GM12878 (cell line): Measurements from ENCODE around the gene OLFML2A. TPM values are rescaled to one million over a fixed set of nuclear protein-coding genes. Genes with fewer than 3 reads are reported as not detected.

ENCODE experiments used
- ATAC-seq: fragments of 200-7000 bp; cut with Tn5 transposase; 3 replicates; pipeline ENCODE4 v1.9.1; 2020; ENCODE audit warnings: mild to moderate bottlenecking, moderate library complexity
- BruUV-seq: library from RNA; stranded (reverse); fragments of 400-500 nt; replicated peaks from 2 replicates; lab custom pipeline; 2021; lab: Mats Ljungman, UMichigan
- CTCF ChIA-PET: fragments of 300-600 bp; sonication (Branson Sonifier 250); formaldehyde crosslinking; extraction: SDS; loops from one replicate; lab custom pipeline; 2021; ENCODE audit warnings: inconsistent platforms; lab: Yijun Ruan, JAX
- POLR2A ChIA-PET: fragments of 350-600 bp; formaldehyde crosslinking; extraction: SDS; loops from one replicate; lab custom pipeline; 2021; ENCODE audit warnings: inconsistent platforms; lab: Charles Lee
- RAD21 ChIA-PET: fragments of 300-600 bp; sonication (Branson Sonifier 250); formaldehyde crosslinking; loops from one replicate; lab custom pipeline; 2023; ENCODE audit warnings: antibody characterized with exemption; ENCODE audit not compliant: unreplicated experiment; lab: Charles Lee
- SMC1A ChIA-PET: fragments of 300-600 bp; sonication (Branson Sonifier 250); formaldehyde crosslinking; loops from one replicate; lab custom pipeline; 2023; ENCODE audit not compliant: unreplicated experiment, uncharacterized antibody; lab: Charles Lee
- DNase-seq: peaks from one replicate; pipeline ENCODE4 v3.0.0-alpha.2; 2011; ENCODE audit warnings: low read depth, low spot score
- FAIRE-seq: peaks from 3 replicates; lab custom pipeline; 2011; peaks lifted over from hg19 to GRCh38; lab: Jason Lieb, UNC
- H2AFZ ChIP-seq: 2 replicates; pipeline ENCODE4 v1.6.0; 2011; ENCODE audit warnings: low read depth, low read length, control low read depth; ENCODE audit not compliant: control insufficient read depth
- H3K27ac ChIP-seq: 2 replicates; pipeline ENCODE4 v1.5.1; 2011; ENCODE audit warnings: control low read depth; ENCODE audit not compliant: control insufficient read depth, insufficient read depth
- H3K27me3 ChIP-seq, 2 experiments: replicated peaks in 1 of 2; 2 replicates each; pipeline versions ENCODE4 v1.6.0 to v1.6.1; 2011; ENCODE audit warnings: low read length in 1 of 2; ENCODE audit not compliant: control insufficient read depth in 2 of 2, insufficient read depth in 2 of 2
- H3K36me3 ChIP-seq, 2 experiments: 2 replicates each; pipeline ENCODE4 v1.5.1; 2011; ENCODE audit warnings: low read length in 1 of 2; ENCODE audit not compliant: control insufficient read depth in 2 of 2, insufficient read depth in 2 of 2
- H3K4me1 ChIP-seq: 2 replicates; pipeline ENCODE4 v1.6.1; 2011; ENCODE audit warnings: mild to moderate bottlenecking, low read length, moderate library complexity, mixed read lengths; ENCODE audit not compliant: control insufficient read depth, insufficient read depth
- H3K4me2 ChIP-seq: 2 replicates; pipeline ENCODE4 v1.6.0; 2011; ENCODE audit warnings: control low read depth; ENCODE audit not compliant: control insufficient read depth, insufficient read depth
- H3K4me3 ChIP-seq: fragments of 200-600 bp; sonication (generic); 2 replicates; pipeline ENCODE4 v1.5.1; 2016
- H3K79me2 ChIP-seq: 2 replicates; pipeline ENCODE4 v1.6.0; 2011; ENCODE audit warnings: low read length; ENCODE audit not compliant: control insufficient read depth, insufficient read depth
- H3K9ac ChIP-seq: 2 replicates; pipeline ENCODE4 v1.8.0; 2011; ENCODE audit warnings: low read length, control low read depth, mixed read lengths; ENCODE audit not compliant: control insufficient read depth, insufficient read depth
- H3K9me3 ChIP-seq: replicated peaks from 3 replicates; pipeline ENCODE4 v1.5.1; 2011; ENCODE audit warnings: mild to moderate bottlenecking, low read length; ENCODE audit not compliant: control insufficient read depth, insufficient read depth
- H4K20me1 ChIP-seq: 2 replicates; pipeline ENCODE4 v1.6.0; 2011; ENCODE audit not compliant: control insufficient read depth, insufficient read depth
- BCL3 ChIP-seq: IDR thresholded peaks from 2 replicates; pipeline ENCODE4 v1.6.1; 2011; ENCODE audit warnings: borderline replicate concordance, low read depth, mild to moderate bottlenecking, moderate library complexity, low read length; ENCODE audit not compliant: insufficient read depth, poor library complexity, severe bottlenecking
- CEBPZ ChIP-seq: fragments of 150-350 bp; IDR thresholded peaks from 2 replicates; pipeline ENCODE4 v1.6.1; 2016; ENCODE audit warnings: low read depth, low read length
- CHD4 ChIP-seq: fragments of 200-600 bp; sonication (generic); IDR thresholded peaks from 2 replicates; pipeline ENCODE4 v1.6.1; 2016; ENCODE audit warnings: mild to moderate bottlenecking
- IKZF1 ChIP-seq: fragments of 450-650 bp; conservative IDR thresholded peaks from 2 replicates; pipeline ENCODE4 v1.6.1; 2017; ENCODE audit warnings: antibody characterized with exemption, mild to moderate bottlenecking
- SREBF1 ChIP-seq: IDR thresholded peaks from 2 replicates; pipeline ENCODE4 v1.6.1; 2012; ENCODE audit warnings: mild to moderate bottlenecking, low read length
- ZNF24 ChIP-seq: fragments of 450-650 bp; IDR thresholded peaks from 2 replicates; pipeline ENCODE4 v1.6.1; 2017; ENCODE audit warnings: antibody characterized with exemption, mild to moderate bottlenecking
- WGBS: methylation state at CpG from one replicate; pipeline ENCODE4 v1.1.6; 2016; ENCODE audit warnings: low lambda C conversion rate; ENCODE audit not compliant: insufficient replicate concordance, insufficient coverage; ENCODE audit errors: missing lambda C conversion rate; 5-methylcytosine and 5-hydroxymethylcytosine counted together
- in situ Hi-C: fragments of 300-500 bp; cut with MboI; formaldehyde crosslinking; loops from 9 replicates; pipeline ENCODE4 v1.14.3; 2018; ENCODE audit warnings: mixed read lengths
- intact Hi-C: fragments of 100-400 bp; cut with micrococcal nuclease; formaldehyde crosslinking; loops from one replicate; pipeline ENCODE4 v1.14.2; 2022; ENCODE audit not compliant: unreplicated experiment
- polyA plus RNA-seq, 11 experiments: library from polyadenylated mRNA; depleted of rRNA in 4 of 11; unstranded in 6 of 11; stranded (reverse) in 5 of 11; fragments of >200 nt; fragmentation: Nextera tagmentation in 4 of 11; fragmentation: Illumina TruSeq in 1 of 11; extraction: Ambion mirVana in 4 of 11; extraction: Trizol in 1 of 11; gene quantifications; 1 replicate in 1 of 11; 2 replicates in 10 of 11; pipeline versions ENCODE4 v1.2.1 to v1.2.3, GENCODE V29; 2011 to 2016; ENCODE audit warnings: inconsistent platforms in 2 of 11, missing spikeins in 2 of 11, low read depth in 1 of 11
- total RNA-seq, 4 experiments: library from RNA; depleted of rRNA in 3 of 4; stranded (reverse); fragments of >200 nt in 3 of 4; fragmentation: Illumina TruSeq in 1 of 4; extraction: Trizol in 1 of 4; gene quantifications; 2 replicates each; pipeline versions ENCODE4 v1.2.1 to v1.2.3, GENCODE V29; 2013 to 2021

OLFML2A gene
- total and polyA plus RNA-seq, 10 of the 15 experiments (the other 5 are each of a cell fraction or from before 2014, with no cell fraction given), result 0.02 to 0.13 (median 0.10) TPM; not detected in 4

GRCh38 chr9:124761196-124761595, 15.7 kb upstream of the OLFML2A start (continued):
- no peak for TF ChIP-seq SREBF1
- TF ChIP-seq IKZF1, result no peak
- TF ChIP-seq, all 136 proteins: peak for 0

GRCh38 chr9:124761710-124762109, 15.2 kb upstream of the OLFML2A start:
- no peak for DNase-seq
- no peak for ATAC-seq
- Histone ChIP-seq H4K20me1 (no peaks in the 10 kb centered on the region), H3K9ac (no peak overlapping the region), H3K4me2 (no peak overlapping the region), H3K27ac (no peak overlapping the region), H3K4me1 (peaks cover 17% of the 10 kb centered on the region), H3K9me3 (no peaks in the 10 kb centered on the region), H3K36me3 (no peaks in the 10 kb centered on the region), H3K4me3 (no peak overlapping the region), H3K27me3 (no peaks in the 10 kb centered on the region), H3K79me2 (peaks cover 51% of the 10 kb centered on the region), H2AFZ (no peak overlapping the region)
- SMC1A ChIA-PET, result interaction anchor here (0.9 to 7.7 kb wide), 4 partner anchors 9 to 144 kb away, joined by 3 to 105 read pairs (median 11); no protein-coding TSS in a partner anchor
- POLR2A ChIA-PET, result interaction anchor here (0.5 kb wide), 1 partner anchor 423 kb away, joined by 3 read pairs; no protein-coding TSS in a partner anchor
- CTCF ChIA-PET, result interaction anchor here (1.2 to 13.9 kb wide), 6 partner anchors 9 to 145 kb away, joined by 3 to 201 read pairs (median 26); partner anchors contain the start of genes NR6A1 and WDR38
- TF ChIP-seq CHD4, result no peak
- TF ChIP-seq CEBPZ, result no peak
- TF ChIP-seq ZNF24, result no peak
- TF ChIP-seq BCL3, result no peak
- 96% methylated on average over 3 of the region's 3 CpGs for WGBS
- in situ Hi-C loops, result no loop called here
- intact Hi-C loops, result no loop called here
- FAIRE-seq, result no peak
- RAD21 ChIA-PET, result interaction anchor here (1.0 to 3.4 kb wide), 4 partner anchors 10 to 225 kb away, joined by 4 to 10 read pairs (median 6); no protein-coding TSS in a partner anchor
- no TSS peak for BruUV-seq
